Suprapubic skin (tissue), 4 donors: ENCODE measurements around the gene FGF18. TPM values are rescaled to one million over a fixed set of nuclear protein-coding genes. Genes with fewer than 3 reads are reported as not detected.
"Not testable (repeated sequence)": the region's sequence is repeated elsewhere in the genome, so short reads cannot be mapped to it uniquely, and the experiment has no call there.

Experiments used
- DNase-seq, 2 donors: peaks; one replicate each; pipeline ENCODE4 v3.0.0-alpha.2; 2019; ENCODE audit warnings: low spot score in 2 of 2
- H3K27ac ChIP-seq: fragments of 200-600 bp; sonication (generic); one replicate; pipeline ENCODE4 v1.5.1; 2019
- H3K27me3 ChIP-seq: fragments of 200-600 bp; sonication (generic); one replicate; pipeline ENCODE4 v1.5.1; 2019
- H3K36me3 ChIP-seq: fragments of 200-600 bp; sonication (generic); one replicate; pipeline ENCODE4 v1.5.1; 2019
- H3K4me1 ChIP-seq: fragments of 200-600 bp; sonication (generic); one replicate; pipeline ENCODE4 v1.5.1; 2019
- H3K4me3 ChIP-seq: fragments of 200-600 bp; sonication (generic); one replicate; pipeline ENCODE4 v1.5.1; 2019; ENCODE audit warnings: mild to moderate bottlenecking
- H3K9me3 ChIP-seq: fragments of 200-600 bp; sonication (generic); one replicate; pipeline ENCODE4 v1.5.1; 2019
- CTCF ChIP-seq, 2 donors: fragments of 200-600 bp in 1 of 2; fragments of 450-650 bp in 1 of 2; sonication (generic) in 1 of 2; IDR thresholded peaks; one replicate each; pipeline ENCODE4 v1.5.1; 2016 to 2019; ENCODE audit warnings: antibody characterized with exemption in 2 of 2, mild to moderate bottlenecking in 1 of 2, moderate library complexity in 1 of 2
- EP300 ChIP-seq: sonication (generic); formaldehyde crosslinking; IDR thresholded peaks from one replicate; pipeline ENCODE4 v1.6.1; 2017; ENCODE audit warnings: antibody characterized with exemption
- POLR2A ChIP-seq, 2 donors: fragments of 450-650 bp; IDR thresholded peaks; one replicate each; pipeline ENCODE4 v1.6.1; 2017; ENCODE audit warnings: antibody characterized with exemption in 2 of 2, mild to moderate bottlenecking in 2 of 2, moderate library complexity in 2 of 2
- POLR2AphosphoS5 ChIP-seq, 3 donors: sonication (generic); formaldehyde crosslinking; IDR thresholded peaks; one replicate each; pipeline ENCODE4 v1.6.1; 2017; ENCODE audit warnings: antibody characterized with exemption in 3 of 3
- WGBS: methylation state at CpG from one replicate; pipeline ENCODE4 v1.1.5; 2018; 5-methylcytosine and 5-hydroxymethylcytosine counted together
- total RNA-seq, 4 donors: library from RNA; depleted of rRNA; stranded (reverse); fragments of >200 nt; gene quantifications; one replicate each; pipeline ENCODE4 v1.1.0, GENCODE V29; 2016

Gene FGF18
- total RNA-seq, 4 donors from 2014 or later = 0.32 to 3.2 (median 0.50) TPM

GRCh38 chr5:171492781-171493180, 73.3 kb downstream of the FGF18 start:
- TF ChIP-seq POLR2AphosphoS5 (IDR thresholded peaks at IDR 0.05) = no peak
- TF ChIP-seq CTCF (IDR thresholded peaks at IDR 0.05) = no peak
- no peak for TF ChIP-seq POLR2A (IDR thresholded peaks at IDR 0.05)
- no peak for TF ChIP-seq EP300
- 83% methylated on average over 10 of the region's 10 CpGs for WGBS
- Histone ChIP-seq H3K4me1 (peaks cover 18% of the 10 kb centered on the region), H3K36me3 (no peaks in the 10 kb centered on the region), H3K27me3 (no peaks in the 10 kb centered on the region), H3K9me3 (no peaks in the 10 kb centered on the region), H3K4me3 (no peak overlapping the region), H3K27ac (no peak overlapping the region)
- no peak for DNase-seq

DNA sequence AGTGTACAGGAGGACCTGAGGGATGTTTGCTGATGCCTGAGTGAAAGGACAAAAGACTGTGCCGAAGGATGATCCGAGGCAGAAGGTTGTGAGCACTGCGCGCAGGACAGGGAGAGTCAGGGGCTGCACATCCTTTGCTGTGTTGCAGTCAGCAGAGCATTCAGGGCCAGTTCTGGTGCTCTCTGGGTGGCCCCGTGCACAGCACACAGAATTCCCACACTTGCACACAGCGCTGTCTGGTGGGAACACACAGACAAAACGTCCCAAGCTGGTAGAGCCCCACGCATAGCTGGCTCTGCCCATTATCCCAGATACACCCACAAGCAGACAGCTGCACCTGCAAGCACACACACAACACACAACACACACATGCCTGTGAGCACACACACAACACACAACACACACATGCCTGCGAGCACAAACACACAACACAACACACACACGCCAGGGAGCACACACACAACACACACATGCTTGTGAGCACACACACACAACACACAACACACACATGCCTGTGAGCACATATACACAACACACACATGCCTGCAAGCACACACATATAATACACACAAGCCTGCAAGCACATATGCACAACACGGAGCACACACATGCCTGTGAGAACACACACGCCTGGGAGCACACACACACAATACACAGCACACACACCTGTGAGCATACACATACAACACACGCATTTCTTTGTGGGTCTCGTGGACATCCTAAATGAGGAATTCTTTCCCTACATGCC, 74.4 kb downstream of the FGF18 start:
- Histone ChIP-seq H3K4me3 (no peak overlapping the region), H3K4me1 (peaks cover 18% of the 10 kb centered on the region), H3K27me3 (no peaks in the 10 kb centered on the region), H3K27ac (peak overlapping the region; percentile 4), H3K9me3 (no peaks in the 10 kb centered on the region), H3K36me3 (no peaks in the 10 kb centered on the region)
- TF ChIP-seq POLR2A (IDR thresholded peaks at IDR 0.05) (no peak), CTCF (IDR thresholded peaks at IDR 0.05) (no peak), POLR2AphosphoS5 (IDR thresholded peaks at IDR 0.05) (no peak), EP300 (no peak)
- DNase-seq = no peak
- 77% methylated on average over 12 of the region's 14 CpGs for WGBS

DNA sequence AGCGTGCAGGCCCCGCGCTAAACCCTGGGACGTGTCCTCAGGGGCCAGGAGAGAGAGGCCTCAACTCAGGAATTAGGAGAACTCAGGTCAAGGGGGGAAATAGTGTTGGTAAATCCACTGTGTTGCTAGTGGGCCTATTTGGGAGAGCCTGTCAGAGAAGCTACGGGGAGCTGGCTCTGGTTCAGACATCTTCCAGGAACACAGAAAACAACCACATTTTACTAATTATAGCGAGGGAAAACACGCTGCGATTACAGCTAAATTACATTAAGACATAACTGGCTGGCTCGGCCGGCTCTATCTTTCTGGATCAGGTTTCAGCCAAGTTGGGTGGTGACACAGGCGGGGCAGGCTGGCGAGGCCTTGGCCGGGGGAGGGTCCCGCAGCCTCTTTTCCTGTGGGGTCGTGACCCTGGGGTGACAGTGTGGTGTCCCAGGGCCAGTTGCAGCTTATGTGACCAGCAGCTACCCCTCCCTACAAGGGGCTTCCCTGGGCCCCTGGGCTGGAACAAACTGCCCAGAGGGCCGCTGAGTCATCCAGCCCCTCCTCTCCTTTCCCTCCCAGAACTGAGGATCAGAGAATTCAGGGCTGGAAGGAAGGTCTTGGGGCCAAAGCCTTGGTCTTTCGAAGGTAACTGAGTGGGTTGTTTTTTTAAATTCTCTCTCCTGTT, 75.1 kb downstream of the FGF18 start:
- DNase-seq = peak; percentile 79 to 88
- no peak overlapping the region for H3K4me3 ChIP-seq
- peak overlapping the region; percentile 4 for H3K27ac ChIP-seq
- H3K36me3 ChIP-seq = no peaks in the 10 kb centered on the region
- H3K4me1 ChIP-seq = peaks cover 18% of the 10 kb centered on the region
- no peaks in the 10 kb centered on the region for H3K27me3 ChIP-seq
- TF ChIP-seq CTCF (IDR thresholded peaks at IDR 0.05) (no peak), EP300 (no peak), POLR2AphosphoS5 (IDR thresholded peaks at IDR 0.05) (peak in 1 of 3 donors; percentile 50), POLR2A (IDR thresholded peaks at IDR 0.05) (no peak)
- WGBS = 12% methylated on average over 17 of the region's 17 CpGs
- no peaks in the 10 kb centered on the region for H3K9me3 ChIP-seq

DNA sequence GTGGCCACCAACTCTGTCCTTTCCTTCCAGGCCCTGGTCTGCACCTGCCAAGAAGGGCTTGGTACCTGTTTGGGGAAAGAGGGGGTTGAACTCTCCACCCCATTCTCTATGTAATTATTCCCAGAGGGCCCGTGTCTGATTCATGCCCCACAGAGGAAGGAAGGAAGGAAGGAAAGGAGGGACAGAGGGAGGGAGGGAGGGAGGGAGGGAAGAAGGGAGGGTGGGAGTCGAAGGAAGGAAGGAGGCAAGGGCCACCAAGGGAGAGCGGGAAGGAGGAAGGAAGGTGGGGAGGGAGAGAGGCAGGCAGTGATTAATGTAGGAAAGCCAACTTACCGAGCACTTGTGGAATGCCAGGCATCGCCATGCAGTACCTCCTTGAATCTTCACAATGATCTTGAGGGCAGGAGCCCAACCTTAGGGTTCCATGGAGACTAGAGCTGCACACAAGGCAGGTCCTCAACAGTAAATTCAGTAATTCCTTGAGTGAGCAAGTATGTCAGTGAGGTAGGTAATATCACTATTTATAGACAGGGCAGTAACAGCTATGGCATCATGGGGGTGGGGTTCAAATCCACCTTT, 75.8 kb downstream of the FGF18 start:
- WGBS = 49% methylated on average over 5 of the region's 5 CpGs
- no peak for DNase-seq
- Histone ChIP-seq H3K36me3 (no peaks in the 10 kb centered on the region), H3K27me3 (no peaks in the 10 kb centered on the region), H3K9me3 (no peaks in the 10 kb centered on the region), H3K4me1 (peaks cover 18% of the 10 kb centered on the region), H3K4me3 (no peak overlapping the region), H3K27ac (no peak overlapping the region)
- TF ChIP-seq CTCF (IDR thresholded peaks at IDR 0.05) = no peak
- no peak for TF ChIP-seq EP300
- no peak for TF ChIP-seq POLR2A (IDR thresholded peaks at IDR 0.05)
- no peak for TF ChIP-seq POLR2AphosphoS5 (IDR thresholded peaks at IDR 0.05)

- no peaks in the 10 kb centered on the region for H3K36me3 ChIP-seq
- WGBS = no CpG with 5 or more reads among the region's 3 CpGs
- no peaks in the 10 kb centered on the region for H3K27me3 ChIP-seq
- no peak for TF ChIP-seq CTCF (IDR thresholded peaks at IDR 0.05)
- no peak for TF ChIP-seq EP300
- TF ChIP-seq POLR2AphosphoS5 (IDR thresholded peaks at IDR 0.05) = no peak
- TF ChIP-seq POLR2A (IDR thresholded peaks at IDR 0.05) = no peak
- no peak overlapping the region for H3K4me3 ChIP-seq
- no peaks in the 10 kb centered on the region for H3K9me3 ChIP-seq
- peaks cover 18% of the 10 kb centered on the region for H3K4me1 ChIP-seq
- H3K27ac ChIP-seq = no peak overlapping the region
- no peak for DNase-seq
Observed at GRCh38 chr5:171496456-171496855, 77.0 kb downstream of the FGF18 start.

- not testable (repeated sequence) for H3K36me3 ChIP-seq, DNase-seq, H3K4me3 ChIP-seq, H3K27ac ChIP-seq, H3K27me3 ChIP-seq, H3K9me3 ChIP-seq
- 94% methylated on average over 4 of the region's 4 CpGs for WGBS
- H3K4me1 ChIP-seq = peaks cover 18% of the 10 kb centered on the region
Observed at GRCh38 chr5:171497494-171497893, 78.0 kb downstream of the FGF18 start.
